T1000 (cell line): Measurements from ENCODE around the gene UBE3D.

ENCODE experiments used
- DNase-seq: peaks from one replicate; lab custom pipeline; 2025; ENCODE audit warnings: mixed read lengths; lab: John Stamatoyannopoulos, UW

The UBE3D gene, protein sequence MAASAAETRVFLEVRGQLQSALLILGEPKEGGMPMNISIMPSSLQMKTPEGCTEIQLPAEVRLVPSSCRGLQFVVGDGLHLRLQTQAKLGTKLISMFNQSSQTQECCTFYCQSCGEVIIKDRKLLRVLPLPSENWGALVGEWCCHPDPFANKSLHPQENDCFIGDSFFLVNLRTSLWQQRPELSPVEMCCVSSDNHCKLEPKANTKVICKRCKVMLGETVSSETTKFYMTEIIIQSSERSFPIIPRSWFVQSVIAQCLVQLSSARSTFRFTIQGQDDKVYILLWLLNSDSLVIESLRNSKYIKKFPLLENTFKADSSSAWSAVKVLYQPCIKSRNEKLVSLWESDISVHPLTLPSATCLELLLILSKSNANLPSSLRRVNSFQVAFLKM

DNA sequence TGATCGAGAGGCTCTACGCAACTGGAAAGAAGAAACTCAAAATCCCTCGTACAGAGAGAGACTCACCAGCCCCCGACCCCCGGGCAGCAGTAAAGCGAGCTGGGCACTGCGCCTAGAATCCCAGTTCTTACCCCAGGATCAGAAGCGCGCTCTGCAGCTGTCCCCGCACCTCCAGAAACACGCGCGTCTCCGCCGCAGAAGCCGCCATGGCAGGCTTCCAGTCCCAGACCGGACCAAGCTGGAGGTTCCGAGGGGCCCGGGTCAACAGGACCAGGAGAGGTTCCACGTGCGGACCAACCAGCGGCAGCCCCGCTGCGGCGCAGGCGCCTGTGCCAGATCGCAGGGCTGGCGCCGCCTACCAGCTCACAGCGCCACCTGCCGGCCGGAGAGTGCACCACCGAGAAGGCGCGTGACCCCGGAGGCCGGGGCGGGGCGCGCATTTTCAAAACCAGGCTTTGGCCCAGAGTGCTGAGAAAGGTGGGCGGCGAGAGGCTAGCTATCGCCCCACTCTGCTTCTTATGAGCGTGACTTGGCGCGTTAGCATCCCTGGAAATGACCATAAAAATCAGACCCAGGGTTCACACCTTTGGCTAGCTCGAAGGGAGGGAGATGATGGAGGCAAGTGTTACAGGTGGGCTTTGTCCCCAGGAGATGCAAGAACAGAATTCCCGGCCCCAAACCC, at the start of gene UBE3D:
TSS of gene UBE3D (minus strand) at position 331 of the 682 bp plus-strand sequence. CDS start at position 208, 123 bp downstream.
- DNase-seq: peak; percentile 87

DNA sequence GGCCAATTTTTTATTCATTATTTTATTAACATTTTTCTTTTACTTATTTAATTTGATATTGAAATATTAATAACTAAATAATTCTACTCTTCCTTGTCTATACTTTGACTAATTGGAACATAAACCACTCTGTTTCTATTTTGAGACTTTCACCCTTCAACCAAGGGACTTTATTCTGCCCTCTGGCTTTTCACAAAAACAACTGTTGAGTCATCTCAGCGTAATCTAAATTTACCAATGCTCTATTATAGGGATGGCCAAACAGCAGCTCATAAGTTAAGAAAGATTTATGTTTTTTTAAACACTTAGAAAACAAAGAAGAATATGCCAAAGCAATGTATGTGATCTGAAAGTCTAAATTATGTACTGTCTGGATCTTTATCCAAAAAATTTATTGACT, 48.5 kb upstream of the UBE3D start:
- no peak for DNase-seq

DNA sequence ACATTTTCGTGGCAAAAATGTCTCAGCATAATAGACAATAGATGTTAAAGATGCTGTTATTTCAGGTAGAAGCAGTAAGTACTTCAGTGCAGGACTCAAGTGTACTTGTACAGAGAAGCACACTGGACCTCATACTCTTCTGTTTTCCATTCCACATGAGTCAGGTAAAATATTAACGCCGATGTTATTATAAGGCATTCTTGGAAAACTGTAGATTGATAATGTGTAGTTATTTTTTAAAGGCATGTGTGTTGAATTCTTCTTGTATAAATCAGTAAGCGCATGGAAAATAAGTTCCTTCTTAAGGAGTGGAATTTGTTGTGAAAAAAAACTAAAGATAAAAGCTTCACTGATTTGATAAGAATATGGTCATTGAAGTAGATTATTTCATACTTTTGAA, 47.6 kb upstream of the UBE3D start:
- no peak for DNase-seq

DNA sequence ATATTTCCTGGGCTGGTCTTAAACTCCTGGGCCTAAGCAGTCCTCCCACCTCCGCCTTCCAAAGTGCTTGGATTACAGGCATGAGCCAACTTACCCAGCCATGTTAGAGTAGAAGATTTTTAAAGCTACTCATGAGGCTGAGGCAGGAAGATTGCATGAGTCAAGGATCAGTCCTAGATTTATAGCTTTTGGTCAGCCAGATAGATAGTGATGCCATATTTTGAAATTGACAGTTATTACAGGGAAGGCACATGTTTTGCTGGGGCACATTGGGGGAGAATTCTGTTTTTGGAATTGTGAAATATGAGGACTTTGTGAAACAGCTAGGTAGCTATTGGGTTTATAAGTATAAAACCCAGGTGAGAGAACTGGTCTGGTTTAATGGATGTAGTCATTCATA, 42.7 kb upstream of the UBE3D start:
- no peak for DNase-seq

DNA sequence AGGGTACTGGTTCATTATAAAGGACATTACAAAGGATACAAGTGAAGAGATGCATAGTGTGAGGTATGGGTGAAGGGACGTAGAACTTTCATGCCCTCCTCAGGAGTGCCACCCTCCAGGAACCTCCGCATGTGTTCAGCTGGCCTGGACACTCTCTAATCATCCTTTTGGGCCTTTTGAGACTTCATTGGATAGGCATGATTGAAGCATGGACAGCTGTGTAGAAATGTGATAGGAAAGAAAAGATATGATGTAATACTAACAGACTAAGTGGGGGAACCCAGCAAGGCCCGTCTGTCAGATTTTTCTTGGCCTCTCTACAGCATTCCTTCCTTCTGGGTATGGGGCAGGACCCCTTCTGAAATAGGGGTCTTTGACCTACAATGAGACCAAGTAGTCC, 32.9 kb upstream of the UBE3D start:
- no peak for DNase-seq

DNA sequence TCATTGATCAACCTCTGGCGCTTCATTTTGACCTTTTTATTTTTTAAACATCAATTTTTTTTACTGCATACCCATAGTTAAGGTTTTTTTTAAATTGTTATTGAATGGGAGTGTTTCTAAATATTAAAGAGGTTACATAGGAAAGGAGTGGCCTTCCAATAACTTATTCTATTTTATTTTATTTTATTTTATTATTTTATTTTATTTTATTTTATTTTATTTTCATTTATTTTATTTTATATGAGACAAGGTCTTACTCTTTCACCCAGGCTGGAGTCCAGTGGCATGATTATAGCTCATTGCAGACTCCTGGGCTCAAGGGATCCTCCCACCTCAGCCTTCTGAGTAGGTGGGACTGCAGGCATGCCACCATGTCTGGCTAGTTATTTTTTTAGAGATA, 32.0 kb upstream of the UBE3D start:
- no peak for DNase-seq

DNA sequence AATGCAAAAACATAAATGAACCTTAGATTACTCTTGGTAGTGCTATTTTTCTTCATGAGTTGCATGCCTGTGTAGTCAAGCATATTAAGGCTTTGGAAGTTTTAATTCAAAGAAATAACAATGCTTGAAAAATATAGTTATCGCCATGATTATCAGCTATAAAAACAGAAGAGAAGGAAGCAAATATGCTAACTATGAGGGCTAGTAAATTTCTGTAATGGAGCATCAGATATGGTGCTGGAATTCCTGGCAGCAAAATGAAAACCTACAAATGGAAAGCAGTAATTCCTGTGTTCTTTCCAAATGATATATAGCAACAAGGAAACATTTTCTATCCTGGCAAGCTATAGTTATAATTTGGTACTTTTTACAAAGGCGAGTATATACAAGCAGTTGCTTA, 31.6 kb upstream of the UBE3D start:
- no peak for DNase-seq

DNA sequence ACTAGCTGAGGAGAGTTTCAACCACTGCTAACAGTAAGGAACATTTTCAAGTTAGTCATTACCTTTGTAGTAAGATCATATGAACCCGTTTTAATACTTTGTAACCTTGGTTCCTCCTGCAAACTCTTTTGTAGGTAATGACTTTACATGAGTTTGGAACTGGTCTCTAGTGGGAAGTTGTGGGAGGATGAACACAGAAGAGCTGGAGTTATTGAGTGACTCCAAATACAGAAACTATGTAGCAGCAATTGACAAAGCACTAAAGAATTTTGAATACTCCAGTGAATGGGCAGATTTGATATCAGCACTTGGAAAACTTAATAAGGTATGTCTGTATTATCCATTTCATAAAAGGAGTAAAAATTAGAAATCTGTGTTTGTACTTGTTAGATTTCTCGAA, 31.1 kb upstream of the UBE3D start:
- no peak for DNase-seq

DNA sequence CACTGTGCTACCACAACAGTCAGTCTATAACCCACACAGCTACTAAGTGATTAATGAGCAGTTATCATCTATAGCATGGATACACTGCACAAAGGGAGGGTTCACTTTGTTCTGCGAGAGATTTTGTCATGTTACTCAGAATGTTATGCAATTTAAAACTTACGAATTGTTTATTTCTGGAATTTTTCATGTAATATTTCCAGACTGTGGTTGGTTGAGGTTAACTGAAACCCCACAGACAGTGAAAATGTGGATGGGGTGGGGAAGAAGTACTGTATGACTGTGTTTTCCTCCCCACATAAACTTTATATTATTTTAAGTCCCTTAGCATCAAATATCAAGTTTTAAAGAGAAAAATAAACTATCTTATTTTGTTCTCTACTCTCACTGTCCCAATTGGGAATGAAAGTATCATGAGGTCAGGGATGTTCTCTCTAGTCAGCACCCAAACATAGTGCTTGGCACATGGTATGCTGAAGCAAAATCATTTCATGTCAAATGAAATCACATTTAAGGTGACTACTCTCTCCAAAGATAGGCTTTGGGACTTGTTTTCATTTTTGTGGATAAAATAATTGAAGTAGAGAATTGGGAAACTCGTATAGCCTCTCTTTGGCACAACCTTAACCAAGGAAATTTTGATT, 27.2 kb upstream of the UBE3D start:
- no peak for DNase-seq

DNA sequence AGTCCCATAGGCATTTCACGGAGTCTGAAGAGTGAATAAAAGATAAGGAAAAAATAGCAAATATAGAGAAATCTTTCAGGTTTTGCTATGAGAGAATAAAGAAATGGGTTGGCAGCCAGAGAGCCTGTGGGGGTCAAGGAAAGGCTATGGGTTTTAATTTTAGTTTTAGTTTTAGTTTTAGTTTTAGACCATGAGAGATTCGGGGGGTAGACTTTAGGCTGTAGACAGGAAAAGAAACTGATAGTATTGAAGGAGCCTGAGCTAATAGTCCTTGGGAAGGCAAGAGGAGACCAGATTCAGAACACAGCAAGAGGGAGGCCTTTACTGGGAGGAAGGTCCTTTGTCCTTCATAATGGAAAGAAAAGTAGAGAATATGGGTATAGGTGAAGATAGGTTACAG, 21.1 kb upstream of the UBE3D start:
- no peak for DNase-seq

DNA sequence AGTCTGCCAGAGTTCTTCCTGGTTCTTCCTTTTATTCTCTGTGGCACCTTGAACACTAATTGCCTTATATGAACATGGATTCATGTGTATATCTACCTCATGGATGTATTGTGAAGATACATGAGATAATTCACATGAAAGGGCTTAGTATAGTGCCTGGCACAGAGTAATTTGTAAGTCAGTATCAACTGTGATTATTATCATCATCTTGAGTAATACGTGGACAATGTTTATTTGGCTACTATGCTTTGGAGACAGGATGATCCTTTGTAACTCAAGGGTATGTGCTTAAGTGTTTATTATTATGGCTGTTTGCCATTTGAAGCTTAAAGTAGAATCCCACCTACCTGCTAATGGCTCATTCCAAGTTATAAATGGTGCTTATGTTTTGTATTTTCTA, 17.8 kb upstream of the UBE3D start:
- DNase-seq: no peak

DNA sequence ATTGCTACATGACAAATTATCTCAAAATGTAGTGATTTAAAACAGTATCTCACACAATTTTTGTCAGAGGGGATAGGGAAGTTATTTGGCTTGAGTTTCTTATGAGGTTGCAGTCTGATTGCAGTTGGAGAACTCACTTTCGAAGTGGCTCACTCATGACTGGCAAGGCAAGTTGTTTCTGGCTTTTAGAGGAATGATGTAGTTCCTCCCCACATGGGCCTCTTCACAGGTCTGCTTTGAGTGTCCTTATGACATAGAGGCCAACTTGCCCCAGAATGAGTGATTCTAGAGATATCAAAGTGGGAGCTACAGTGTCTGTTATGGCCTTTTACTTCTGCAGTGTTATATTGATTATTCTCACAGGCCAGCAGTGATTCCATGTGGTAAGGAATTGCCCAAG, 8.0 kb upstream of the UBE3D start:
- DNase-seq: no peak

DNA sequence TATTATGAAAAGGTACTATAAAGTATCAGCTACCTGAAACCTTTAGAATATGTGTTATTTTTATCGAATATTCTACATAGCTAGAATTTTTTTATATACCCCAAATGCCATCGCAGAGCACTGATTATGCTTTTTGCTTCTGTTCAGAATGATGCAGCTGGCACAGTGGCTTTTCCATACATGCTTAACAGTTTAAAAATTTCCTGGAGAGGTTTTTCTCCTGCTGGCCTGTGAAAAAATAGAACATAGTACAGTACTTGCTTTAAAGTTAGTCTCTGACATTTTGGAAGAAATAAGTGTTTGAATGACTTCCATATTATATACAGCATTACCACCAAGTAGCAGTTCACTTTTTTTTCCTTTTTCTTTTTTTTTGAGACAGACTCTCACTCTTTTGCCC, 7.1 kb upstream of the UBE3D start:
- no peak for DNase-seq

DNA sequence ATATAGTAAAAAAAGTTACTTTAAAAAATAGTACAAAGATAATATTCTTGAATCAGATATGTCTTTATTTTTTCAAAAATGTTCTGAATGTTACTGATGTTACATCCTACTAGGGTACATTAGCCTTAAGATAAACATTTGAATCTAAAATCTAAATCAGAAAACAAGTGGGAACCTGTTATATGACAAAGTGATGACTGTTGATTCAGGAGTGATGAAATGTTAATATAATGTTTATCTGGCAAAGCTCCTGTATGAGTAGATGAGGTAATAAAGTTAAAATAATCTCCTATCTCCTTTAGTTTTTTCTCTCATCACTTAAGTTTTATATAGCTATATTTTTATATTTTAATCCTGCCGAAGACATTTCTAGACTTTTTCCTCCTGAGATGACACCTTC, 6.1 kb upstream of the UBE3D start:
- DNase-seq: no peak

DNA sequence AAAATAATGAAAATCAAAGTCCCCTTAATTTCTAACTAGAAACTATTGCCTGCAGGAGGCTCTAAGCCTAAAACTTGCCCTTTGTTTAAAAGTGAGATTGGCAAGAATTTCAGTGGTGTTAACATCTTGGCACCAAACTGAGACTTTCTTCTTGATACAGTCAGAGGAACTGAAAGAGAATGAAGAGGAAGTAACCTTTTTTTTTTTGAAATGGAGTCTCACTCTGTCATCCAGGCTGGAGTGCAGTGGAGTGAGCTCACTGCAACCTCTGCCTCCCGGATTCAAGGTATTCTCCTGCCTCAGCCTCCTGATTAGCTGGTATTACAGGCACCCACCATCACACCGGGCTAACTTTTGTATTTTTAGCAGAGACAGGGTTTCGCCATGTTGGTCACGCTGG, 5.4 kb upstream of the UBE3D start:
- no peak for DNase-seq

DNA sequence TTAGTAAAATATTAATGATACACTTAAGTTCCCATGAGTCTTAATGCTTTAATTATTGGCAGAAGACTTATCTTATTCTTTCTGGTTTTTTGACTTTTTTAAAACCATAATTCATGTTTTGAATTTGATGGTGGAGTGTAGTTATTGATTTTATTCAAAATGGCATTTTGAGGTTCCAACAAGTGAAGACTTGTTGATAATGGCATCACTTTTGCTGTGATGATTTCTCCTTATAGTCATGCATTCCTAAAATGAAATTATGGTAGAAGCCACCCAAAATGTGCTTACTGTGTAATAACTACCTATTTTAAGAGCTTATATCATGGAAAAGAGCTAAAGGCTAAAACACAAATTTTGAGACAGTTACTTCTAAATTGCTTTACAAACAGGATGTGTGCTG, 4.0 kb upstream of the UBE3D start:
- DNase-seq: no peak

DNA sequence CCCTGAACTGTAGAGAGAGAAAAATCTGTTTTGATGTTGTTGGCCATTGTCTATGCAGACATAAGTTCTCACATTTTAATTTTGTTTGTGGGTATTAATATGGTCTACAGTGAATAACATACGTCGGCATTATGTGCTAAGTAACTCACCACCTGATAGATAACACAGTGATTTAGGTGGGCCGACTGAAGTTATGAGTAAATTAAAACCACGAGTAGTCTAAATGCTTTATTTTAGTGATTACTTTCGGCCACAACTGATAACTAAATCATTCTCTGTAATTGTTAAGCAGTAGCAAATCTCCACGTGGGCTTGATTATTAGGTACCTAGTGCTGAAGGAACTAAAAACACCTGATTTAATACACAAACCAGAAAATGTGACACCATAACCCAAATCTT, 3.0 kb upstream of the UBE3D start:
- no peak for DNase-seq

DNA sequence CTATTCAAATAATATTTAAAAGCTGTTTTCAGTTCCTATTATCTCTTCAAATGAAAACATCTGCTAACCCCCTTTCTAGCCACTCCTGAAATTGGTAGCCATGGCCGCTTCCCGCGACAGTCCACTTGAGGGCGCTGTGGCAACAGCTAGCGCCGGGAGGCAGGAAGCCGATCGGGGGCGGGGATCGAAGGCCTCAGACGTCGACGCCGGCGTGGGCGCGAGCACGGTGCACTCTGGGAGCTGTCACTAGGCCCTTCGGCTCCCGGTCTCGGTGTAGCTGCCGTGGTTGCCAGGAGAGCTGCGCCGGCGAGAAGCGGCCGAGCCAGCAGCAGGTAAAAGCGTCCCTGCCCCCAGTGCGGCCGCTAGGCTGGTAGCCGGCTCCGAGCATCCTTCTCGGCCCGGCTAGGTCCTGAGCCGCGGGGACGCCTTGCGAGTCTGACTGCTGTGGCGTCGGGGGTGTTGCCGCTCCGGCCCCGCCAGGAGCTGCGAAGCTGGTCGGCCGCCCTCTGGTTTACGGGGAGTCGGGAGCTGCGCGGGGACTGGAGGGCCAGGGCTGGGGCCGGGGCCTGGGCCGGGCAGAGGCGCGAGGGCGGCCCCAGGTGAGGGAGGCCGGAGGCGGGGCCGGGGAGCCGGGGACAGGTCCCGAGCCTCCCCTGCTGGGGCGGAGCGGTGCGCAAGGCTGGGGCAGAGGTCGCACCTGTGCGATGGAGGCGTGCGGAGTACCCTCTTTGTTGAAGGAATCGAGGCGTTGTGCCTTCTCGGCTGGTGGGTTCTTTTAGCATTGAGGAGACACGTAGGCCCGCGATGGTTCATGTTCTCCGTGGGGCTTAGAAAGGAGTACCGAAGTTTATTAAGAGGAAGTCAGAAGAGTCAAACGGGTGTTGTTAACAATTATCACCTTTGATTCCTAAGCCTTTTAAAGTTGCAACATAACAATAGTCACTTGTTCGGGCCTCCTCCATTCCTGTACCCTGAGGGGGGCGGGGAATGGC, 2.1 kb upstream of the UBE3D start, which contains the start of gene DOP1A:
TSS of gene DOP1A (plus strand) at position 224 of the 992 bp plus-strand sequence. CDS start 29,307 bp downstream, outside the sequence.
- DNase-seq: peak; percentile 90

DNA sequence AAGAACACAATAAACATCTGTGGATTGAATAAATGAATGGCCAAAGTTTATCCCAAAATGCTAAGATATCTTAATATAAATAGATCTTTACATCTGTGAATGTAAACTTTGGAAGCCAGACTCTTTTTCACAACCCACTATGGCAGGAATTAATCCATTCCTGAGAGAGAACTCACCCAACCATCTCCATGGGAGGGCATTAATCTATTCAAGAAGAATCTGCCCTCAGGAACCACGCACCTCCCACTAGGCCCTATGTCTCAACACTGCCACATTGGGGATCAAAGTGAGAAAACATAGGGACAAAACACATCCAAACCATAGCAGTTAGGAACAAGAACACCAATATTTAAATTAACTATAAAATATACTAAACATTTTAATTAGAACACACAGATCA, 3.4 kb downstream of the UBE3D start:
- DNase-seq: peak; percentile 2

DNA sequence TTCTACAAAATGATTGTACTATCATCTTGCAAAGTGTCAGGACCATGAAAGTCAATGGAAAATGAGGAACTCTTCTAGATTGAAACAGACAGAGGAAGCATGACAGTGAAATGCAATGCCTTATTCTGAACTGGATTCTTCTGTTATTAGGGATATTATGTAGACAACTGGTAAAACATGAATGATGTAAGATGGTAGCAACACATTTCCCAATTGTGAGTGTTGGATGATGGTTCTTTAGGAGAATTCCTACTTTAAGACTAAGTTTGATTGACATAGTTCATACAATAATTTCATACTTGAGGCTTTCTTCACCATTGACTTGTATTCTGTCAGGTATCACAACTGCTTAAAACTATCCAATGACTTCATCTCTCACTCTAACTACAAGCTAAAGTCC, 4.5 kb downstream of the UBE3D start:
- no peak for DNase-seq

DNA sequence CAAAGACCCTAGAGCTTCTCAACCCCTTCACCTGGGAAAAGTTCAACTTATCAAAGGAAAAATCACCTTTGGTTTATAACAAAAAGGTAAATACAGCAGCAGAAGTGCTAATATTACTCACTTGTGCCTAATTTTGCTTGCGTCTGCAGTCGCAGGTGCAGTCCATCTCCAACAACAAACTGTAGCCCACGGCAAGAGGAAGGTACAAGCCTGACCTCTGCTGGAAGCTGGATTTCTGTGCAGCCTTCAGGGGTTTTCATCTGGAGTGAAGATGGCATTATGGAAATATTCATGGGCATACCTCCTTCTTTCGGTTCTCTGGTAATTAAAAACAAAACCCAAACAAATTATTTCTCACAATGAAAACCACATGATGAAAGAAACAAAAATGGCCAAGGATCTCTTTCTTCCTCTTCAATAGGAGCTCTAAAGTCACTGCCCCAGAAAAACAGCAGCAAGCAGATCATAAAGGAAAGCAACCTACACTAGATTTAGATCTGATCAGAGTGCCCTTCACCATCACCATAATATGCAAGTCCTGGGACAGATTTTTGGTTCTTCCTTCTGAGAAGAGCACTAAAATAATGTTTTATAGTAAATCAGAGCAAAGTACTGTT, 7.8 kb downstream of the UBE3D start:
- DNase-seq: peak; percentile 6
